NCI-H526 treated with DMSO at 0.1 percent for 48 hours (cell line): ENCODE measurements around the gene NOXRED1.

Experiments
- DNase-seq: peaks from one replicate; lab custom pipeline; 2025; lab: John Stamatoyannopoulos, UW

NOXRED1 gene

DNA sequence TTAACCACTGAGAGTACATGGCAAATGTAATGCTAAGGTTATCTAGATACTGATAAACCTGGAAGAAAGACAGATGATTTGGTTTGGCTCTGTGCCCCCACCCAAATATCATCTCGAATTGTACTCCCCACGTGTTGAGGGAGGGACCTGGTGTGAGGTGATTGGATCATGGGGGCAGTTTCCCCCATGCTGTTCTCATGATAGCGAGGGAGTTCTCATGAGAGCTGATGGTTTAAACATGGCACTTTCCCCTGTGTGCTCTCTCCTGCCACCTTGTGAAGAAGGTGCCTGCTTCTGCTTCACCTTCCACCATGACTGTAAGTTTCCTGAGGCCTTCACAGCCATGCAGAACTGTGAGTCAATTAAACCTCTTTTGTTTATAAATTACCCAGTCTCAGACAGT is 14.2 kb downstream of the NOXRED1 start:
- DNase-seq: no peak

DNA sequence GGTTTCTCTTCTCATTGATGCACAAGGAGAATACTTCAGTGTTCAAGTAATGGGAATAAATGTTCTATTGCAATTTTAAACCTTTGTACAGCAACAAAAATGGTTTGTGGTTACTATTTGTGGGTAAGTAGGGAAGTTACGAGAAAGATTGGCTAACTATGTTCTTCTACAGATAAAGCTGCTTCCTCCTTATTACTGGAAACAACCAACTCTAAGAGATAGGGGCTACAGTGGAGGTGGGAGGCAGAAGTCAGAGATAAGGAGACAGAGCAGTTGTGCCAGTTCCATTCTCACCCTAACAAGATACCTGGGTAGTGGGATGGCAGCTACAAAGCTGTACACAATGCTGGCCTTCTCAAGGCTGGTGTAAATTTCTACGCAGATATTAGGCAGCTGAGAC is 16.2 kb downstream of the NOXRED1 start:
- DNase-seq: no peak

DNA sequence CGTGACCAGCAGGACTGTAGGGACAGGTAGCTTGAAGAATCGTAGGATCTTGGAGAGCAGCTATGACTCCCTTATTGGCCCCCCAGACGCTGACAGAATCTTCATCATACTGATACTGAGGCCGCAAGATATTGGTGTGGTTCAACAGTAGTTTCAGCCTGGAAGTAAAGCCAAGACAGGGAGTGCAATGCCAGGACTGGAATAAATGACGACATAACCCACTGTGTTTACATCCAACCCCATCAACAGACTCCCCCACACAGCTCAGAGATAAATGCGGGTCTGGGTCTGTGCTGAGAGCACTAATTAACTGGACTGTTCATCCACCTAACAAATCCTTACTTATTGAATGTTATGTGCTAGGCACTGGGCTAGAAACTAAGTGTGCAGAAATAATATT is 16.6 kb downstream of the NOXRED1 start:
- DNase-seq: no peak

DNA sequence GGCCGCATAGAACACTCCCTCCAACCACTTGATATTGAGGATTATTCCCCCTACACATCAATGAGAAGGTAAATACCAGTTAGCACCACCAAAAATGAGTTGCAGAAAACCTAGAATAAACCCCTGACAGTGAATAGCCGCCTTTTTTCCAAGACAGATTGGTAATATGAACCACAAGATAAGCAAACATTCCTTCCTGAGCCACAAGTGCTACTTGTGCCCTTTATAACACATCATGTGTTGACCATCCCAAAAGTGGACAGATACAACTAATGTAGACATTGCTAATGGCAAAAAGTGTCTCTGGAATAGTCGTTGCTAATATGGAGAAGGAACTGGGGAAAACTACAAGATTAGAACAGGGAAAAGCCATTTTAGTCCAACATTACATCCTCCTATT is 17.2 kb downstream of the NOXRED1 start:
- no peak for DNase-seq

DNA sequence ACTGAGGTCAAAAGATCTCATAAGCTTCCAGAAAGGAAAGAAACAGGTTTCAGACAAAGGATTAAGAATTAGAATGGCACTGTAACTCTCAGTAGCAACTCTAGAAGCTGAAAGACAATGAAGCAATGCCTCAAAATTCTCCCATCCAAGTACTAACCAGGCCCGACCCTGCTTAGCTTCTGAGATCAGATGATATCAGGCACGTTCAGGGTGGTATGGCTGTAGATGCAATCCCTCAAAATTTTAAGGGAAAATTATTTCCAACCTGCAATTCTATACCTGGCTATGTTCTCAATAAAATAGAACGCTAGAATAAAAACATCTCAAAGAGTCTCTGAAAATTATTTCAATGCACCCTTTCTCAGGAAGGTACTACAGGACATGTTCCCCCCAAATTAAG is 19.6 kb downstream of the NOXRED1 start:
- no peak for DNase-seq

DNA sequence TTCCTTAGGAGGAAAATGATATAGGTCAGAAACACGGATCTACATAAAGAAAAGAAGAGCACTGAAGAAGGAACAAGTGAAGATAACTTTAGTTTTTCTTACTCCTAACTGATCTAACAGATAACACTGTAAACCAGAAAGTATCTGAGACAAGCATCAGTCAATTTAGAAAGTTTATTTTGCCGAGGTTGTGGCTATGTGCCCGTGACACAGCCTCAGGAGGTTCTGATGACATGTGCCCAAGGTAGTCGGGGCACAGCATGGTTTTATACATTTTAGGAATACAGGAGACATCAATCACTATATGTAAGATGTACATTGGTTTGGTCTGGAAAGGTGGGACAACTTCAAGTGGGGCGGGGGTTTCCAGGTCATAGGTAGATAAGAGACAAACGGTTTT is 23.1 kb downstream of the NOXRED1 start:
- no peak for DNase-seq

DNA sequence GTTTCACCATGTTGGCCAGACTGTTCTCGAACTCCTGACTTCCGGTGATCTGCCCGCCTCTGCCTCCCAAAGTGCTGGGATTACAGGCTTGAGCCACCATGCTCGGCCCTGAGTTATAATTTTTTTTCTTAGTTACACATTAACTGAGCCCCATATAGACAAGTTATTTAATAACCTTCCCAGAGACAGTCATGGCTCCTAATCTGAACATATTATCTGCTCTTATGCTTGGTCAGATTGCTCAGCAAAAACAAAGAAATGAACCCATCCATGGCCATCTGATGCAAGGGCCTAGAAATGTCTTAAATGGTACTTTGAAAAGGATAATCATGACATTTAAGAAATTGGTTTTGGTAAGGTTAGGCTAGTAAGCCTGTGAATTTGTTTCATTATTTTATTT is 33.1 kb downstream of the NOXRED1 start:
- no peak for DNase-seq

DNA sequence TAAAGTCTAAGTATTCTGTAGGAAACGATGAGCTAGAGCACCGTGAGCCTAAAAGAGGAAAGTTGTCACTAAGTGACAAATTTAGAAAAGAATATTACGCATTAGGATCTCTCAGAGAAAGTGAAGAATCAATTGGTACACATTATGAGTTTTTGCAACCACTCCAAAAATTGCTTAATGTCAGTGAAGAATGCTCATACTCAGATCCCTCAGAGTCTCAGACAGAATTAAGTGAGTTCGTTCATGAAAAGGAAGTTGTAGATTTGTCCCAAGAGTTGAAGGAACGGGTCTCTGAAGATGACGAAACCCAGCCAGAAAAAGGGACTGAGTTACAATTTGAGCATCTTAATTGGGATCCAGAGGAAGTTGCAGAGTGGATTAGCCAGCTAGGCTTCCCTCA is 44.6 kb downstream of the NOXRED1 start:
- no peak for DNase-seq

DNA sequence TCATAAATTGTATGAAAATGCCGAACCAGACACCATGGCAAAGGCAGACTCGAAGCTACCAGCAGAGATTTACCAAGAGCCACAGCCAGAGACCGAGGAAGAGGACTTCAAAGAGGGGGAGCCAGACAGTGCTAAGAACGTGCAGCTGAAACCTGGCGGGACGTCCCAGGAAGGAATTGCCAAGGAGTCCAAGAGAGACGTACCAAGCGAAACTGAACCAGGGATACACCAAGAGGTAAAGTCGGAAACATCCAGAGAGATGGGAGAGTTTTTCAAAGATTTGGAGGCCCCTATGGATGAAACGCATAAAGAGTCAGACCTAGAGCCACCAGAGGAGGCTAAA is 45.9 kb downstream of the NOXRED1 start:
- DNase-seq: no peak

DNA sequence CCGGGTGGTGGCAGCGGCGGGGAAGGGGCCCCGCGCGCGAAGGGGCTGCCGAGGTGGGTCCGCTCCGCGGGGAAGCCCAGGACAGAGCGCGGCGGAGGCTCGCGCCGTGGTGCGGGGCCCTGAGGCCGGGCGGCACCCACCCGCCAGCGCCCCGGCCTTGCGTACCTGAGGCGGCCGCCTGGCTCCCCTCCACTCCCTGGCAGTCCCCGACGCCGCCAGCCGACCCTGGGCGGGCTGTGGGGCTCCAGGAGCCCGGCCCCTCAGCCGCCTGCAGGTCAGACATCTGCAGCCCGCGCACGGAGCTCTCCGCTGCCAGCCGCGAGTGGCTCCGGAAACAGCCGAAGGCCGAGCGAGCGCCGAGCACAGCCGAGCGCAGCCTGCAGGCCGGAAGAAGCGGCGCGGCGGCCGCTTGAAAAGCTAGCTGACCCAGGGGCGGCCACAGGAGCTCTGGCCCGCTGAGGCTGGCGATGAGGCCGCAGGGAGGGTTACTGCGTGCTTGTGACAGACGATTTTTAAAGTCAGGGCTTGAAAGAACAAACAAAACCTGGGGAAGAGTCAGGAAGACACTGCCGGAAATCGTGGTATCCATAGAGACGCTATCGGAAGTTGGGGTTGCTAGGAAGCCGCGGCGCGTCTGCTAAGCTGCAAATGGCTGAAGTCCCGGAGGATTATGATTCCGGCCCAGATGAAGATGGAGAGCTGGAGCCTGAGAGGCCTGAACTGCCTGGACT is 46.4 kb downstream of the NOXRED1 start, which contains the start of the genes SAMD15 and TMED8:
Gene SAMD15 (plus strand): TSS at position 609 of the 731 bp plus-strand sequence. CDS start 40 bp downstream, at position 649.
Gene TMED8 (minus strand): TSS at position 324 of the 731 bp plus-strand sequence. CDS start 41 bp downstream, at position 283.
- DNase-seq: peak; percentile 90

DNA sequence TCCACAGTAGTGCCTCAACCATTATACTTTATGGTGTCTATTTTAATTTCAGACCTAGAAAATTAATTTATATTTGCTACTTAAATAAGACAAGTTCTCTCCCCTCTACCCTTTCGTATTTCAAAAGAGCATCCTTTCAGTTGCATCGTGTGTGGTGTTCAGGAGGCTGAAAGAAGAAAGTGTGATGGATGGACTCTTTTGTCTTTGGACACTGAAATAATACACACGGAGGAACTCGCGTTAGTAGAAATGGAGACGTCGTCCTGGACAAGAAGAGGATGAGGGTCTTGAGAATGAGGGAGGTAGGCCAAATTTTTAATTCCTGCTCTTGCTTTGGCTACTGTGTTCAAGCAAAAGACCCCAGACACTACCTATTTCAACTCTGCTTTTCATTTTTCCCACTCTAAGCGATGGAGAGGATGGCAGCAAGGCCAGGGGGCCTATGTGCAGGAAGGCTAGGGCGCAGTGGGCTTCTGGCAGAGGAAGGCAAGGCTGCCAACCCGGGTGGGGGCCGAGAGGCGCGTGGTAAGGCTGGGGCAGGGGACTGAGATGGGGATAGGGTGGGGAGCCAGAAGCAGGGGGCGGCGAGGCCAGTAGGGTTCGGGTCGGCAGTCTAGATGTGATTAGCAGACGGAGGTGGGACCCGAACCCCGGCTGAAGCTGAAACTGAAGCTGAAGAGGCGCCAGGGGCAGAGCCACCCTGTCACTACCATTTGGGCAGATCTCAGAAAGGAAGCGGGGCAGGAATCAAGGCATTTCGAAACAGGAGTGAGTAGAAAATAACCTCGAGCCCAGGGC is 47.2 kb downstream of the NOXRED1 start:
- DNase-seq: no peak

DNA sequence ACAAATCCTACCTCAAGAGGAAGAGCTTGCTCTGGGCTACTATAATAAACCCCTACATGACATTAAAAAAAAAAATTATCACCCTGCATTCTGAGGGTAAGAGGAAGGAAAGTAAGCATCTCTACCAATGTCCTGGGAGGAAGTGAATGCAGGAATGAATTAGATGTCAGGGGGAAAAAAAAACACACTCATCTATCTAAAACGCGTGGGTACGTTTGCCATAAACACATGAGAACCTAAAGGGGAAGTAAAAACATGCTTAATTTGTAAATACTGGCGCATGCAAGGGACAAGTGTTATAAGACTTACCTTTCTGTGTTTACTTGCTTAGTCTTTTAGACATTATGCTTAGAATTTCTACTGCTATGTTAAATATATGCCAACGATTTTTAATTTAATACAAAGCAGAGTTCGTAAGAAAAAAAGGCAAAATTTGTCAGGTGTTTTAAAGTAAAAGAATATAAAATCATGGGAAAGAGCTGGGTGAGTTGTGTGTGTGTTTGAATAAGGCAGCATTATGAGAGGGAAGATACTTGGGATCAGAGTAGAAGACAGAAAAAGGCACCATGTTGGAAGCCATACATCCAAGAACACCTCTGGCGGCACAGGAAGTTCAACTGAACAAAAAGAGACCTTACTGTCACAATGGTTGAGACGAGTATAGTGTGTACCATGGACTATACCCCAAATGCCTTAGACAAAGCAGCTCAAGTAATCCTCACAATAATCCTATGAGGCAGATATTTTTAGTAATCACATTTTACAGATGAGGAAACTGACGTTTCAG is 48.0 kb downstream of the NOXRED1 start:
- no peak for DNase-seq

DNA sequence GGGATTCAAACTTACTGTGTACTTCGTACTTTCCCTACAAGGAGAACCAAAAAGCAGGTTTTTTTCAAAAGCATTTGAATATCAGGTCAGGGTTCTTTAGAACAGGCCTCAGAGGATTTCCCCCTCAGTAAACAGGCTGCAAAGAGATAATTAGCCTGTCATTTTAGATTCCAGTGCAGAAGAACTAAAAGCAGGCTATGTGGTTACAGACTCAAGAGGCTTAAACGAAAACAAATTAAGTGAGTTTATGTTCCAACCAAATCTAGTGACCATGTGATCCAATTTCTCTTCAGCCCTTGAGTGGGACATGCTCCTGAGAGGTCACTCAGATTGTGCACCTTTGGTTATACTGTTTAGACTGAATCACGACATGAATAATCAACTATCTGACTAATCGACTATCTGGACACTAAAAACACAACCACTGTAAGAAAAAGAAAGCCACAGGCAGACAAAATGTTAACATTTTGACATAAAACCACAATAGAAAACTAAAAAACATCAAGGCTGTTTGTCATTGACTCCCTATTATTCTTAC is 51.0 kb downstream of the NOXRED1 start:
- peak; percentile 25 for DNase-seq

DNA sequence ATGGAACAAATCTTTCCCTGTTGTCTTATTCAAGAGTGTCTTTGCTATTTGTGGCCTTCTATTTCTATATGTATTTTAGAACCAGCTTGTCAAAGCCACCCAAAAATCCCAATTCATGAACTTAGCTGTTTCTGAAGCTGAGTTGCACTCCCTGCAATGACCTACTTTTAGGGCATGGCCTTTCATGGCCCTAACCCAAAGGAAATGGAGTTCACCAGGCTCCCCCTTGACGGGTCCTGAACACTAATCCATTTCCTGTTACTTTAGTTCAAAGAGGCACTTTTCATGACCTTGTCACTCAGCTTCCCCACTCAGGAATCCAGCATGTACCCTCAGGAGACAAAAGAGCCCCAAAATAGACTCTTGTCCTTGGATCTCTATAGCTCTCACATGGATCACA is 54.0 kb downstream of the NOXRED1 start:
- no peak for DNase-seq

DNA sequence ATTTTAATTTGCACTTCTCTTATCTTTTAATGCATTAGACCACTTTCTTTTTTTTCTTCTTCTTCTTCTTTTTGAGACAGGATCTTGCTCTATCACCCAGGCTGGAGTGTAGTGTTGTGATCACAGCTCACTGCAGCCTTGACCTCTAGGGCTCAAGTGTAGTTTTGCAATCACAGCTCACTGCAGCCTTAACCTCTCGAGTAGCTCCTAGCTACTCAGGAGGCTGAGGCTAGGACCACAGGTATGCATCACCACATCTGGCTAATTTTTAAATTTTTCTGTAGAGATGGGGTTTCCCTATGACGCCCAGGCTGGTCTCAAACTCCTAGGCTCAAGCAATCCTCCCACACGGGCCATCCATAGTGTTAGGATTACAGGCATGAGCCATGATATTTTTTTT is 59.2 kb downstream of the NOXRED1 start:
- no peak for DNase-seq

DNA sequence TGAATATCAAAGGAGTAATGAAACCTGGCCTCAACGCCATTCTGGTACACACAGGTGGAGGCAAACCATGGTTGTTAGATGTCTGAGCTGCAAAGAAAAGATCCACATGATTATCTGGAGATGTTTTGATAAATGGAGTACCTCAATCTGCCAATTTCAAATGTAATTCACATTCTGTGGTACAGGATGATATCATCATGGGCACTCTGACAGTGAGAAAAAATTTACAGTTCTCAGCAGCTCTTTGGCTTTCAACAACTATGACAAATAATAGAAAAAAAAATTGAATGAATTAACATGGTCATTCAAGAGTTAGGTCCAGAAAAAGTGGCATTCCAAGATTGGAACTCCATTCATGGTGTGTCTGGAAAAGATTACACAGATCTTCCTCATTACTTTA is 63.7 kb downstream of the NOXRED1 start:
- no peak for DNase-seq

DNA sequence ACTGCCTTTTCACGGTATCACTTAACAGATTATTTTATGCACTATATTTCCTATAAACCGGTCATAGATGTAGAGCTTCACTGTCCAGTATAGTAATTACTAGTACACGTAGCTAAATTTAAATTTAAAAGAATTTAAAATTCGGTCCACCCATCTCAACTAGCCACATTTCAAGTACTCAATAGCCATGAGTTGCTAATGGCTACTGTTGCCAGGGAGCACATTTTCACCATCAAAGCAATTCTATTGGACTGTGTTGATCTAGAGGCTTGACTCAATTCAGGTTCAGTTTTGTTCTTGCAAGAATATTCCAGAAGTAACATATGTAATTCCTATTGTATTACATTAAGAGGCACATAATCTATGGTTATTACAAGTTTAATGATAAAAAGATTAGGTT is 66.4 kb downstream of the NOXRED1 start:
- DNase-seq: no peak

DNA sequence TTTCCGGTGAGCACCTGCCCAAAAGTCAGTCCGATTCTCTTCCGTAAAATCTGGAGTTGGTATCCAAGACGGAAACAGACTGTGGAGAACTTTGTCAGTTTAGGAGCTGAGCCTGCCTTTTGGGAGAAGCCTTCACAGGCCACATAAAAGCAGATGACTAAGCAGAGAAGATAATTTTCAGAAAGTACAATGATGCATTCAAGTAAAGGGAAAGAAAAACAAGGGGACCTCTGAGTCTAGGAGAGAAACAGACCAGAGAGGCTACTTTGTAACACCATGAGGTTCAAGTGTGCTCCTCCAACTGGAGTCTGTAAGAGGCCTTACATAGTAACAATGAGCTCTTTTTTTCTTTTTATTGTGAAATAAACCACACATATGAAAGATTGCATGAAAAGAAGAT is 67.5 kb downstream of the NOXRED1 start:
- no peak for DNase-seq

DNA sequence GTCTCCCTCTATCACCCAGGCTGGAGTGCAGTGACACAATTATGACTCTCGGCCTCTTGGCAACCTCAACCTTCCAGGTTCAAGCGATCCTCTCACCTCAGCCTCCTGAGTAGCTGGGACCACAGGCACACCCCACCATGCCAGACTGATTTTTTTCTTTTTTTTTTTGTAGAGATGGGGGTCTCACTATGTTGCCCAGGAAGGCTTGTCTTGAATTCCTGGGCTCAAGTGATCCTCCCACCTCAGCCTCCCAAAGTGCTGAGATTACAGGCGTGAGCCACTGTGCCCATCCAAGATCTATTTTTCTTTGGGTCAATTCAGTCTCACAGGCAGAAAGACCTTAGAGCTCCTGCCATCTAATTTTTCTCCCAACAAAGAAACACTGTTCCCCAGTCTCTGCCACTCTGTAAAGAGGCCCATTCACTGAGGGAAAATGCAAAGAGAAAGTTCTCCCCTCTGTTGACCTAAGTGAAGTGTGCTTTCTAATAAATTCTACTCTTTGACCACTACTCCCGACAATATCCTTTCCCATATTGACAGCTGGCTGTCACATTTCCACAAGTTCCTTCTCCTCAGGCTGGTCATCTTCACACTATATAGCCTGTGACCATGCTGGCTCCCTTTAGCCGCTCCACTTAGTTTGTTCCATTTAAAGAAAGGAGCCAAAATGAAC is 69.7 kb downstream of the NOXRED1 start:
- no peak for DNase-seq

DNA sequence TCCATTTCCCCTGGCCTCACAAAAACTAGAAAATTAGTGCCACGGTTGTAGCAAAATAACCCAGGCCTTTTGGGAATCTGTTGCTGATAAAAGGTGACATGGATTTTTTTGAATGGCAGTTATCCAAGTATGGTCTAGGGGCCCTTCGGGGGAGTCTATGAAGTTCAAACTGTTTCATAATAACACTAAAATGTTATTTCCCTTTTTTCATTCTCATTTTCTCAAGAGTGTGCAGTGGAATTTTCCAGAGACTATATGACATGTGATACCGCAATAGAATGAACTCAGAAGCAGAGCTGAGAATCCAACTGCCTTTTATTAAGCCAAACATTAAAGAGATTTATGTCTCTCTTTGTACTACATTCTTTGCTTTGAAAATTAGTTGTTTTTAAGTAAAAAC is 75.6 kb downstream of the NOXRED1 start:
- DNase-seq: no peak

DNA sequence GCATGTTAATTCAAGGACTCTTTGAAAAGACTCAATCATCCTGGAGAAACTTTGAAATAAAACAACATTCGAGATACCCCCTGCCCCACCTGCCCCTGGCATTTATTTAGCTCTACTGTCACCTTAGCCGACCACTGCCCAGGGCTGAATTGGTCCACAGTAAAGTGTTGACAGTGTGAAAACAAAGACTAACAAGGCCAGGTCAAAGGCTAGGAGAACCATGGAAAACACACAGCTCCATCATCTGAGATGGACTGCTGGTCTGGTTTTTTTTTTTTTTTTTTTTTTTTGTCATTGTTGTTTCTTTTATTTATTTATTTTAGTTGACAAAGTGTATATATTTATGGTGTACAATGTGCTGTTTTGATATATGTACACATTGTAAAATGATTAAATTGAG is 76.8 kb downstream of the NOXRED1 start:
- no peak for DNase-seq
